GM12878 (cell line): ENCODE measurements around the gene AGBL1. TPM values are rescaled to one million over a fixed set of nuclear protein-coding genes. Genes with fewer than 3 reads are reported as not detected.

Experiments used
- ATAC-seq: fragments of 200-7000 bp; cut with Tn5 transposase; 3 replicates; pipeline ENCODE4 v1.9.1; 2020; ENCODE audit warnings: mild to moderate bottlenecking, moderate library complexity
- BruUV-seq: library from RNA; stranded (reverse); fragments of 400-500 nt; replicated peaks from 2 replicates; lab custom pipeline; 2021; lab: Mats Ljungman, UMichigan
- CTCF ChIA-PET: fragments of 300-600 bp; sonication (Branson Sonifier 250); formaldehyde crosslinking; extraction: SDS; loops from one replicate; lab custom pipeline; 2021; ENCODE audit warnings: inconsistent platforms; lab: Yijun Ruan, JAX
- POLR2A ChIA-PET: fragments of 350-600 bp; formaldehyde crosslinking; extraction: SDS; loops from one replicate; lab custom pipeline; 2021; ENCODE audit warnings: inconsistent platforms; lab: Charles Lee
- RAD21 ChIA-PET: fragments of 300-600 bp; sonication (Branson Sonifier 250); formaldehyde crosslinking; loops from one replicate; lab custom pipeline; 2023; ENCODE audit warnings: antibody characterized with exemption; ENCODE audit not compliant: unreplicated experiment; lab: Charles Lee
- SMC1A ChIA-PET: fragments of 300-600 bp; sonication (Branson Sonifier 250); formaldehyde crosslinking; loops from one replicate; lab custom pipeline; 2023; ENCODE audit not compliant: unreplicated experiment, uncharacterized antibody; lab: Charles Lee
- DNase-seq: peaks from one replicate; pipeline ENCODE4 v3.0.0-alpha.2; 2011; ENCODE audit warnings: low read depth, low spot score
- FAIRE-seq: peaks from 3 replicates; lab custom pipeline; 2011; peaks lifted over from hg19 to GRCh38; lab: Jason Lieb, UNC
- H2AFZ ChIP-seq: 2 replicates; pipeline ENCODE4 v1.6.0; 2011; ENCODE audit warnings: low read depth, low read length, control low read depth; ENCODE audit not compliant: control insufficient read depth
- H3K27ac ChIP-seq: 2 replicates; pipeline ENCODE4 v1.5.1; 2011; ENCODE audit warnings: control low read depth; ENCODE audit not compliant: control insufficient read depth, insufficient read depth
- H3K27me3 ChIP-seq, 2 experiments: replicated peaks in 1 of 2; 2 replicates each; pipeline versions ENCODE4 v1.6.0 to v1.6.1; 2011; ENCODE audit warnings: low read length in 1 of 2; ENCODE audit not compliant: control insufficient read depth in 2 of 2, insufficient read depth in 2 of 2
- H3K36me3 ChIP-seq, 2 experiments: 2 replicates each; pipeline ENCODE4 v1.5.1; 2011; ENCODE audit warnings: low read length in 1 of 2; ENCODE audit not compliant: control insufficient read depth in 2 of 2, insufficient read depth in 2 of 2
- H3K4me1 ChIP-seq: 2 replicates; pipeline ENCODE4 v1.6.1; 2011; ENCODE audit warnings: mild to moderate bottlenecking, low read length, moderate library complexity, mixed read lengths; ENCODE audit not compliant: control insufficient read depth, insufficient read depth
- H3K4me2 ChIP-seq: 2 replicates; pipeline ENCODE4 v1.6.0; 2011; ENCODE audit warnings: control low read depth; ENCODE audit not compliant: control insufficient read depth, insufficient read depth
- H3K4me3 ChIP-seq: fragments of 200-600 bp; sonication (generic); 2 replicates; pipeline ENCODE4 v1.5.1; 2016
- H3K79me2 ChIP-seq: 2 replicates; pipeline ENCODE4 v1.6.0; 2011; ENCODE audit warnings: low read length; ENCODE audit not compliant: control insufficient read depth, insufficient read depth
- H3K9ac ChIP-seq: 2 replicates; pipeline ENCODE4 v1.8.0; 2011; ENCODE audit warnings: low read length, control low read depth, mixed read lengths; ENCODE audit not compliant: control insufficient read depth, insufficient read depth
- H3K9me3 ChIP-seq: replicated peaks from 3 replicates; pipeline ENCODE4 v1.5.1; 2011; ENCODE audit warnings: mild to moderate bottlenecking, low read length; ENCODE audit not compliant: control insufficient read depth, insufficient read depth
- H4K20me1 ChIP-seq: 2 replicates; pipeline ENCODE4 v1.6.0; 2011; ENCODE audit not compliant: control insufficient read depth, insufficient read depth
- BMI1 ChIP-seq: fragments of 450-650 bp; IDR thresholded peaks from 2 replicates; pipeline ENCODE4 v1.6.1; 2016; ENCODE audit warnings: mild to moderate bottlenecking, moderate library complexity, borderline replicate concordance
- IRF4 ChIP-seq: IDR thresholded peaks from 2 replicates; pipeline ENCODE4 v1.6.1; 2011; ENCODE audit warnings: low read depth, low read length
- PAX8 ChIP-seq: fragments of 450-650 bp; IDR thresholded peaks from 2 replicates; pipeline ENCODE4 v1.6.1; 2017; ENCODE audit warnings: mild to moderate bottlenecking, moderate library complexity
- RELB ChIP-seq: fragments of 450-650 bp; IDR thresholded peaks from 2 replicates; pipeline ENCODE4 v1.6.1; 2017; ENCODE audit warnings: low read depth, mild to moderate bottlenecking, moderate library complexity
- RFX5 ChIP-seq: IDR thresholded peaks from 2 replicates; pipeline ENCODE4 v1.6.1; 2011; ENCODE audit warnings: low read depth, low read length, improper control_type of control experiment
- SMARCA5 ChIP-seq: fragments of 450-650 bp; IDR thresholded peaks from 2 replicates; pipeline ENCODE4 v1.6.1; 2017; ENCODE audit warnings: mild to moderate bottlenecking
- STAT1 ChIP-seq: fragments of 450-650 bp; conservative IDR thresholded peaks from 2 replicates; pipeline ENCODE4 v1.6.1; 2014; ENCODE audit warnings: antibody characterized with exemption, mild to moderate bottlenecking
- ZNF274 ChIP-seq: IDR thresholded peaks from one replicate; pipeline ENCODE4 v1.8.0; 2011; ENCODE audit not compliant: insufficient read length, insufficient read depth
- WGBS: methylation state at CpG from one replicate; pipeline ENCODE4 v1.1.6; 2016; ENCODE audit warnings: low lambda C conversion rate; ENCODE audit not compliant: insufficient replicate concordance, insufficient coverage; ENCODE audit errors: missing lambda C conversion rate; 5-methylcytosine and 5-hydroxymethylcytosine counted together
- in situ Hi-C: fragments of 300-500 bp; cut with MboI; formaldehyde crosslinking; loops from 9 replicates; pipeline ENCODE4 v1.14.3; 2018; ENCODE audit warnings: mixed read lengths
- intact Hi-C: fragments of 100-400 bp; cut with micrococcal nuclease; formaldehyde crosslinking; loops from one replicate; pipeline ENCODE4 v1.14.2; 2022; ENCODE audit not compliant: unreplicated experiment
- polyA plus RNA-seq, 11 experiments: library from polyadenylated mRNA; depleted of rRNA in 4 of 11; unstranded in 6 of 11; stranded (reverse) in 5 of 11; fragments of >200 nt; fragmentation: Nextera tagmentation in 4 of 11; fragmentation: Illumina TruSeq in 1 of 11; extraction: Ambion mirVana in 4 of 11; extraction: Trizol in 1 of 11; gene quantifications; 1 replicate in 1 of 11; 2 replicates in 10 of 11; pipeline versions ENCODE4 v1.2.1 to v1.2.3, GENCODE V29; 2011 to 2016; ENCODE audit warnings: inconsistent platforms in 2 of 11, missing spikeins in 2 of 11, low read depth in 1 of 11
- total RNA-seq, 4 experiments: library from RNA; depleted of rRNA in 3 of 4; stranded (reverse); fragments of >200 nt in 3 of 4; fragmentation: Illumina TruSeq in 1 of 4; extraction: Trizol in 1 of 4; gene quantifications; 2 replicates each; pipeline versions ENCODE4 v1.2.1 to v1.2.3, GENCODE V29; 2013 to 2021

Gene AGBL1
- total and polyA plus RNA-seq, 10 of the 15 experiments (the other 5 are each of a cell fraction or from before 2014, with no cell fraction given): not detected

DNA sequence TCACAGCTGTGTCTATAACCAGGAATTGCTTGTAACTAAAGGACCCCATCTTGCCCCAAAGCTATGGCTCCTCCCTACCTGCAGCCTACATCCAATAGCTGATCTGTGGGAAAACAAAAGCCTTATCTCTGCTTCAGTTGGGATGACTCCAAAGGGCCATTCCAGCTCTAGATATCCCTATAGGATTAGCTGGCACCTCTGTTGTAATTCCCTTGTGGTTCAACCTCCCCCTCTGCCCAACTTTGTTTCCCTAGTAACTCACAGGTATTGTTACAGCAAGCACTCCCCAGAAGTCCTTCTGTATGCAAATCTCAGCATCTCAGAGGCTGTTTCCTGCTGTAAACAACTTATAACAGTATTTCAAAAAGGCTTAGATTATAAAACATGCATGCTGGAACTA is 478.6 kb downstream of the AGBL1 start:
- ChIA-PET SMC1A (interaction anchor here (0.8 kb wide), 1 partner anchor 31 kb away, joined by 3 read pairs; no protein-coding TSS in a partner anchor), RAD21 (no interaction called here), POLR2A (no interaction called here), CTCF (no interaction called here)
- FAIRE-seq: no peak
- Histone ChIP-seq H3K9me3 (no peaks in the 10 kb centered on the region), H3K9ac (no peak overlapping the region), H3K4me1 (no peaks in the 10 kb centered on the region), H3K27me3 (no peaks in the 10 kb centered on the region), H3K27ac (no peak overlapping the region), H4K20me1 (no peaks in the 10 kb centered on the region), H3K4me2 (no peak overlapping the region), H3K79me2 (no peaks in the 10 kb centered on the region), H3K4me3 (no peak overlapping the region), H2AFZ (no peak overlapping the region), H3K36me3 (no peaks in the 10 kb centered on the region)
- DNase-seq: no peak
- no peak for ATAC-seq
- in situ Hi-C loops (no loop called here), intact Hi-C loops (no loop called here)
- TF ChIP-seq RELB (no peak), ZNF274 (no peak)
- BruUV-seq: no TSS peak

DNA sequence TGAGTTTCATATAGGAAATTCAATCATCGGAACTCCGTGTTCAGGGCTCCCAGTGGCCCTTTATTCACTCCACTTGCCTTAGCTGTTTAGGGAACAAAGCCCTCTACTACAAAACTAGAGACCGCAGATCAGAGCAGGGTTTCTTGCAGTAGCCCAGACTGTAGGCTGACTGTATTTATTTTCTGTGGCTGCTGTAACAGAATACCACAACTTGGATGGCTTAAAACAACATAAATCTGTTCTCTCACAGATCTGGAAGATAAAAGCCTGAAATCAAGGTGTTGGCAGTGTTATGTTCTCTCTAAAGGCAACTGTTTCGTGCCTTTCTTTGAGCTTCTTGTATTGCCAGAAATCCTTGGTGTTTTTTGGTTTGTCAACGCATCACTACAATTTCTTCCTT is 479.0 kb downstream of the AGBL1 start:
- Histone ChIP-seq H3K36me3 (no peaks in the 10 kb centered on the region), H3K9me3 (no peaks in the 10 kb centered on the region), H4K20me1 (no peaks in the 10 kb centered on the region), H3K4me3 (no peak overlapping the region), H3K27me3 (no peaks in the 10 kb centered on the region), H3K79me2 (no peaks in the 10 kb centered on the region), H3K27ac (no peak overlapping the region), H3K4me1 (no peaks in the 10 kb centered on the region), H2AFZ (no peak overlapping the region), H3K9ac (no peak overlapping the region), H3K4me2 (no peak overlapping the region)
- DNase-seq (no peak), ATAC-seq (no peak), FAIRE-seq (no peak)
- TF ChIP-seq IRF4 (no peak), STAT1 (no peak), PAX8 (no peak), SMARCA5 (no peak), ZNF274 (no peak), RFX5 (no peak), BMI1 (no peak)
- intact Hi-C loops (no loop called here), in situ Hi-C loops (no loop called here)
- SMC1A ChIA-PET: interaction anchor here (0.8 kb wide), 1 partner anchor 32 kb away, joined by 3 read pairs; no protein-coding TSS in a partner anchor
- no TSS peak for BruUV-seq
- POLR2A ChIA-PET: no interaction called here
- WGBS: 29% methylated on average over 5 of the region's 5 CpGs
- CTCF ChIA-PET: no interaction called here
- RAD21 ChIA-PET: no interaction called here
